Heart left ventricle (tissue), 13 donors: ENCODE measurements around the gene AK1.

Experiments
- POLR2A ChIP-seq, 2 donors: fragments of 450-650 bp; IDR thresholded peaks; one replicate each; pipeline ENCODE4 v1.6.1; 2017; ENCODE audit warnings: antibody characterized with exemption in 2 of 2, mild to moderate bottlenecking in 2 of 2, moderate library complexity in 2 of 2
- TF ChIP-seq, protein P1 (sequence below), 12 donors: fragments of 200-600 bp; sonication (generic) in 4 of 12; IDR thresholded peaks; one replicate each; pipeline versions ENCODE4 v1.5.0 to v1.8.0; 2018 to 2022; ENCODE audit warnings: antibody characterized with exemption in 12 of 12, mild to moderate bottlenecking in 5 of 12
- donor health status: ischemic (EF 13 %, LVEDD 7.1; RV severe dilation, severe dysfunction).
- donor health status: DM: no; HTN: yes; CAD: no.
- donor health status: DM: no; HTN: no; CAD: no.
- donor health status: ischemic (EF 25% LVEDD 6.9; RV normal size, moderate dysfunction).
- donor health status: ischemic (EF 25% LVEDD 5.7; RV mildly dilated, moderate dysfunction).
- donor health status: ischemic (EF 35%, LVEDD 5.7; RV mildly dilated, moderate dysfunction).
- donor health status: nonischemic (EF 11% LVEDD 7.7; RV severe dilation, severe dysfunction).
- donor health status: DM: yes; HTN: yes; CAD: no.
- donor health status: PGD.
- donor health status: ischemic (EF 29% LVEDD 5.4; RV normal size, mild dysfunction).
- donor health status: nonischemic (EF 23%, LVEDD 6.1; RV moderate dilation, normal function).

- no peak for TF ChIP-seq POLR2A (IDR thresholded peaks at IDR 0.05)
- TF ChIP-seq, protein P1, sequence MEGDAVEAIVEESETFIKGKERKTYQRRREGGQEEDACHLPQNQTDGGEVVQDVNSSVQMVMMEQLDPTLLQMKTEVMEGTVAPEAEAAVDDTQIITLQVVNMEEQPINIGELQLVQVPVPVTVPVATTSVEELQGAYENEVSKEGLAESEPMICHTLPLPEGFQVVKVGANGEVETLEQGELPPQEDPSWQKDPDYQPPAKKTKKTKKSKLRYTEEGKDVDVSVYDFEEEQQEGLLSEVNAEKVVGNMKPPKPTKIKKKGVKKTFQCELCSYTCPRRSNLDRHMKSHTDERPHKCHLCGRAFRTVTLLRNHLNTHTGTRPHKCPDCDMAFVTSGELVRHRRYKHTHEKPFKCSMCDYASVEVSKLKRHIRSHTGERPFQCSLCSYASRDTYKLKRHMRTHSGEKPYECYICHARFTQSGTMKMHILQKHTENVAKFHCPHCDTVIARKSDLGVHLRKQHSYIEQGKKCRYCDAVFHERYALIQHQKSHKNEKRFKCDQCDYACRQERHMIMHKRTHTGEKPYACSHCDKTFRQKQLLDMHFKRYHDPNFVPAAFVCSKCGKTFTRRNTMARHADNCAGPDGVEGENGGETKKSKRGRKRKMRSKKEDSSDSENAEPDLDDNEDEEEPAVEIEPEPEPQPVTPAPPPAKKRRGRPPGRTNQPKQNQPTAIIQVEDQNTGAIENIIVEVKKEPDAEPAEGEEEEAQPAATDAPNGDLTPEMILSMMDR (IDR thresholded peaks at IDR 0.05) = no peak
These were observed 30.9 kb downstream of the AK1 start for GRCh38 chr9:127846443-127847177.
